G401.6 (cell line): ENCODE results near the gene ZNF316.
"Not testable (repeated sequence)": the region's sequence is repeated elsewhere in the genome, so short reads cannot be mapped to it uniquely, and the experiment has no call there.

ENCODE experiments used
- FAIRE-seq: peaks from 2 replicates; lab custom pipeline; 2012; peaks lifted over from hg19 to GRCh38; lab: Jason Lieb, UNC

Gene ZNF316

DNA sequence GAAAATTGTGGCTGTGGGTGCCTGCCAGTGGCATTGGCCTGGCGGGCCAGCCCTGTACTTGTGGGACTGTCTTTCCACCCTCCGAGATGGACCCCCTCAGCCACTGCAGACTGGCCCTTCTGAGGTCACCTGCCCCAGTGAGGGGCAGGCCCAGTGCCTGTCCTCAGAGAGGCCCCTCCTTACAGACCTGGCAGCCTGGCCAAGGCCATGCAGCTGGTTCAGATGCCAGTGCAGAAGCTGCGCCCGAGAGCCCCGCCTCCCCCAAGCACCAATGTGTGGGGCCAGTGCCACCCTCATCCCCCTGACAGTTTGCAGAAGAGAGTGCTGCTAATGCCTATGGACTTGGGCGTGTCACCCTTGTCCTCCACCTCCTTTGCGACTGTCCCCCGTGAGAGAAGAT, 10.0 kb downstream of the ZNF316 start:
- FAIRE-seq: no peak

GRCh38 chr7:6647541-6647940, 10.4 kb downstream of the ZNF316 start:
- no peak for FAIRE-seq

DNA sequence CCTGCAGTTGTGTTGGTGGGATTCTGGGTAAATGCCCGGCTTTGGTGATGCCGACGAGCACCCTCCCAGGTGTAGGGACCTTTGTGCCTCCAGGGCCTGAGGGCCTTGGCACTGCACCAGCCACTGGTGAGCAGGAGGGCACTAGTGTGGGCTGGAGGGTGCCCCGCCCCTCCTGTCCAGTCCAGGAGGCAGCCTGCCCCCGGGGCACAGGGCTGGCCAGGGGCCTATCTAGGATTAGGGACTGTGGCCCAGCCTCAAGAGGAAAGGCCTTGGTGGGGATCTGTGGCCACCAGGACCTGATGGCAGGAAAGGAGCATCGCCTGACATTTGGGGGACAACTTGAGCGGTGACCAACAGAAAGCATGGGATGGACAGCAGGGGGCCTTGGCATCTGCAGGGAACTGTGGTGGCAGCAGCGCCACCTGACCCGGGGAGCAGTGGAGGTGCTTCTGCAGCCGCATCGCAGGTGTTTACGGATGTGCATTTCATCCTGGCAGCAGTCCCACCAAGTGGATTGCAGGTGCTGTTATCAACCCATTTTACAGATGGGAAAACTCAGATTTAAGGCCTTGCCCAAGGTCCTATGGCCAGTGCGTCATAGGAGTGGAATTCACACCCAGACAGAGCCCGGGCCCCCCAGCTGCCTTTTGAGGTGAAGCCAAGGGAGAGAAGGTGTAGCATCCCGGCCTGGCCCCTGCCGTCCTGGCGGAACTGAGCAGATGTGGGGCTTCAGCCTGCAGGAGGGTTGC, 11.1 kb downstream of the ZNF316 start:
- FAIRE-seq: no peak

- no peak for FAIRE-seq
These were observed 11.6 kb downstream of the ZNF316 start for GRCh38 chr7:6648815-6649104.

DNA sequence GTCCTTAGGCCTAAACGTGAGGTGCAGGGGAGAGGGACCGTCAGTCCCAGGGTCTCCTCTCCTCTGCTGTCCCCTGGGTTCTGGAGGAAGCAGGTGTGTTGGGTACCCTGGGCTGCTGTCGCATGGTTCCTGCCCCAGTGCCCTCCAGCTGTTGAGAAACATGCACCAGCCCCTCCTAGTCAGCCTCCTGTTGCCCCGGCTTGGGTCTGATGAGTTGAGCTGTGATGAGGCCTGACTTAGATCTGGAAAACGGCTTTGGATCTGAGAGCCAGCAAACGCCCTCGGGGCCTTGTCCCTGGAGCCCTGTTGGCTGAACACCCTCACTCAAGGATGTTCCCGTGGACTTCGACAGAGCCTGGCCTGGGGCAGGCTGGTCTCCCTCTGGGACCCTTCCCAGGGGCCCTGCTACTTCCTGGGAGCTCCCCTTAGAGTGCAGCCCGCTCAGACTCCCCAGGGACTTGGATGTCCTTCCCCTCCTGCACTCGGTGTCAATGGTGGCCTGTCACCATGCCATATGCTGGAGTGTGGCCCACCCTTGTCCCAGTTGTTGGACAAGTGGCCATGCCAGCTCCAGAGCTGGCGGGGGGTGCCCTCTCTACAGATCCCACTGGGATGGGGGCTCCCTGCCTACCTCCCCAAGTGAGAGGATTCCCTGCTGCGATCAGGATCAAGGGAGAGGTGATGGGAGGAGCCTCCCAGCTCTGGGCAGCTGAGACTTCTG, 12.3 kb downstream of the ZNF316 start:
- FAIRE-seq: no peak

DNA sequence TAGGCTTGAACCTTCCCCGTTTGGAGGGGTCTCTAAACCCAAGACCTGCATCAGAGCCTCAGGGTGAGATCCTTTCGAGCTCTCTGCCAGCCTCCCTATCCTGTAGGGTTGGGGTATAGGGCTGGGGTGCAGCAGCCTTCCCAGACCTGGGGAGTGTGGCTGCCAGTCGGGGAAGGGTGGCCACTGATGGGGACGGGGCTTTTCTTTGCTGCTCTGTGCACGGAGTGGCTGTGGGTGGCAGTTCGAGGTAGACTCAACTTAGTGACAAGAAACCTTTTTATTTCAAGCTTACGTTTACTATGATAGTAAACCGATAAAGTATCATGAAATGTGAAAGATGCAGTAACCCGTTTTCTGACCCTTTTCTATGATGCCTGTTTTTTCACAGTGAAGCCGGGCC, 13.0 kb downstream of the ZNF316 start:
- no peak for FAIRE-seq

DNA sequence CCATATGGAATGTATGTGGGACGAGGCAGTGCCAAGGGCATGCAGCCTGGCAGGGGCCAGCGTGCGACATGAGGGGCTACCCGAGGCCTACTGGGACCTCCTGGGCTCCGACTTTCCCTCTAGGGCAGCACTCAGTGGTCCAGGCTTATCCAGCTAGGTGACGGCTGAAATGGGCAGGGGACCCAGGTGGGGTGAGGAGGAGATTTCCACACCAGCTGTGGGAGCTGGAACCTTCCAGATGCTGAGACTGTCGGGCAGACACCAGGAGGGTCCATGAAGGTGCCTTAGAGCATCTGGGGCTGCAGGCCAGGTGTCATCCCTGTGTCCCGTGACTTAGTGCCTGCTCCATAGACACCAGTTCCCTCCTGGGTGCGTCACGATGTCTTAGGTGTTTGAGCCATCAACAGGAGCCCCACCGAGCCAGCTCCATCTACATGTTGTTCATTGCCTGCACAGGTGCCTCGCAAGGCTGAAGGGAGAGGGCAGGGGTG, 13.4 kb downstream of the ZNF316 start:
- FAIRE-seq: no peak

GRCh38 chr7:6651851-6652445, 14.8 kb downstream of the ZNF316 start:
- FAIRE-seq: no peak

- FAIRE-seq: no peak
These were observed 15.4 kb downstream of the ZNF316 start for GRCh38 chr7:6652446-6653011.

DNA sequence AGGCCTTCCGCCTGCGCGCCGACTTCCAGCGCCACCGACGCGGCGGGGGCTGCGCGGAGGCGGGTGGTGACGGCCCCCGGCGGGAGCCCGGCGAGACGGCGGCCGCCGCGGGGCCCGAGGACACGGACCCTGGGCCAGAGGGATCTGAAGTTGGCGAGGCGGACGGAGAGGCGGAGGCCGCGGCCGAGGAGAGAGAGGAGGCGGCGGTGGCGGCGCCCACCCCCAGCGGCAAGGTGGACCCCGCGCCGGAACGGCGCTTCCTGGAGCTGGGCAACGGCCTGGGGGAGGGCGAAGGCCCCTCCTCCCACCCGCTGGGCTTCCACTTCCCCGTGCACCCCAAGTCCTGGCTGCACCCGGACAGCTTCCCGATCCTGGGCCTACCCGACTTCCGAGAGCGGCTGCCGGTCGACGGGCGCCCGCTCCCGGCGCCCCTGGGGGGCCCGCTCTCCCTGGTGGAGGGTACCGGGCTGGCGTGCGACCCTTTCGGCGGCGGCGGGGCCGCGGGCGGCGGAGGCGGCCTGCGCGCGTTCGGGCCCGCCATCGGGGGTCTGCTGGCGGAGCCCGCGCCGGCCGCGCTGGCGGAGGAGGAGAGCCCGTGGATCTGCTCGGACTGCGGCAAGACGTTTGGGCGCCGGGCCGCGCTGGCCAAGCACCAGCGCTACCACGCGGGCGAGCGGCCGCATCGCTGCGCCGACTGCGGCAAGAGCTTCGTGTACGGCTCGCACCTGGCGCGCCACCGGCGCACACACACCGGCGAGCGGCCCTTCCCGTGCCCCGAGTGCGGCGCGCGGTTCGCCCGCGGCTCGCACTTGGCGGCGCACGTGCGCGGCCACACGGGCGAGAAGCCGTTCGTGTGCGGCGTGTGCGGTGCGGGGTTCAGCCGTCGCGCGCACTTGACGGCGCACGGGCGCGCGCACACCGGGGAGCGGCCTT, 16.2 kb downstream of the ZNF316 start:
- no peak for FAIRE-seq

GRCh38 chr7:6654113-6654841, 17.2 kb downstream of the ZNF316 start:
- no peak for FAIRE-seq

DNA sequence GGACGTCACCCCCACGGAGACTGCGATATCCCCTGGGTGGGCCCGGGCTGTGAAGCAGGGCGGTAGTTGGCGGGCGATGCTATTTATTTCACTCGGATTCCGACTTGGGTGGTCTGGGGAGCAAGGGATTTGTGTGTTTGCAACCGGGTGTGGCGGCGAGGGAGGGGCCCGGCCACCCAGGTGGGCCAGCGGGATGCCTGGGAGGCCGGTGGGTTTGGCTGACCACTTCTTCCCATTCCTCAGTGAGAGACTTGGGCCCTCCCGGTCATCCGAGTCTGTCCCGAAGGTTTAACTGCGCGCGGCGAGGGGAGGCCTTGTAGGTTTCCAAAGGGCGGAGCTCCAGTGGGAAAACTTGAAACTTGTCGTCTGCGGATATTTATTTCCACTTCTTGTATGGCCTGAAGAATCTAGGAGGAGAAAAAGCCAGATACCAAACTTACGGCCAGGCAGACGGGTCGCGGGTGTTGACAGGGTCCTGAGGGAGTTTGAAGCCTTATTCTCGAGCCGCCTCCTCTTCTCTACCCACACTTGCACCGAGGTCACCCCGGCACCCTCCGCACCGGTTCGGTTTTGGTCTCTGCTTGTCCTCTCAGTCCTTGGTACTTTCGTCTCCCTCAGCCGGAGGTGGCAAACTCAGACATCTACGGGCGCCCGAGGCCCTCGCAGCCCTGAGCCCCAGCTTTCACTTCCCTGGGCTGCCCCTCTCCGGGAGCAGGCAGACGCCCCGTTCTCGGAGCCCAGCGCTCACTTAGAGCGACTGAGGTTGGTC, 17.9 kb downstream of the ZNF316 start:
- no peak for FAIRE-seq

DNA sequence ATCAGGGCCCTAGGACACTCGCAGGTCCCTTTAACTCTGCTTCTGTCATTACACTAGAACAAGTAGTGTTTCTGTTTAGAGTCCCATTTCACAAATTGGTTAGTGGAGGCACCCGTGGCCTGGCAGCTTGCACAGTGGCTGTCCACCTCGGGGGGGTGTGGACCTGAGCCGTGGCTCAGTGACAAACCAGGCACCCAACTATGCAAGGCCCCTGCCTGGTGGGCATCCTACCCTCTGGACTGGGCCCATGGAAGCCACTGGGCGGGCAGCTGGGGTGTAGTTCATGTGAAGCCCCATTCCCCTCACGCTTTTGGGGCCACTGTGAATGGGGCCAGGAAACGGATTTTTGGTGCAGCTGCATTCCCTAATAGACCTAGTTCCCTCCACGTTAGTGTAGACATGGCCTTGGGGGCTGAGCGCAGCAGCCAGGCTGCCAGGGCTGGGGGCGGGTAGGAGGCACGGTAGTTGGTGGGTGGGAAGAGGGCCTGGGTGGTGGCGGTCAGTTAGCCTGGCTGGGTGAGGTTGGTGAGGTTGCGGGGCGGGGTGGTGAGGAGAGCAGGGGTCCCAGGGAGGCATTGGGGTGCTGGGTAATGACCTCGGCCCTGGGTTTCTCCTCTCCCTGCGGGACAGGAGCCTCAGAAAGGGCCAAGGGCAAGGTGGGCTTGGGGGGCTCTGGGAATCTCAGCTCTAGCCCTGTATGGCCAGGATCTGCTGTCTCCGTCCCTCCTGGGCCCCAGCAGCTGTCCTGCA, 18.7 kb downstream of the ZNF316 start:
- FAIRE-seq: no peak

- no peak for FAIRE-seq
These were observed 19.3 kb downstream of the ZNF316 start for GRCh38 chr7:6656413-6656812.

GRCh38 chr7:6658618-6659345, 21.7 kb downstream of the ZNF316 start:
- no peak for FAIRE-seq

GRCh38 chr7:6670851-6671250, 33.7 kb downstream of the ZNF316 start:
- not testable (repeated sequence) for FAIRE-seq

DNA sequence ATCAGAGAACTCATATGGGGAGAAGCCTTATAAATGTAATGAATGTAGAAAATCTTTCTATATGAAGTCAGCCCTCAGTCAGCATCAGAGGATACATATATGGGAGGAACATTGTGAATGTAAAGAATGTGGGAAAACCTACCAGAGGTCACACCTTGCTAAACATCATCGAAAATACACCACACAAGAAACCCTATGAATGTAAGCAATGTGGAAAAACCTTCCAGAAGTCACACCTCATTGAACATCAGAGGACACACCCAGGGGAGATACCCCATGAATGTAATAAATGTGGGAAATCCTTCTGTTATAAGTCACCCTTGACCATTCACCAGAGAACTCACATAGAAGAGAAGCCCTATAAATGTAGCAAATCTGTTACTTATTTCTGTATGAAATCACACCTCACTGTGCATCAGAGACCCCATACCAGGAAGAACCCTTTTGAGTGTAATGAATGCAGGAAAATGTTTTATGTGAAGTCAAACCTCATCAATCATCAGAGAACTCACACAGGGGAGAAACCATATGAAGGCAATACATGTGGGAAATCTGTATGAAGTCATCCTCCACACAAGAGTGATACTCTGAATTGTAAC, 38.8 kb downstream of the ZNF316 start:
- FAIRE-seq: no peak

DNA sequence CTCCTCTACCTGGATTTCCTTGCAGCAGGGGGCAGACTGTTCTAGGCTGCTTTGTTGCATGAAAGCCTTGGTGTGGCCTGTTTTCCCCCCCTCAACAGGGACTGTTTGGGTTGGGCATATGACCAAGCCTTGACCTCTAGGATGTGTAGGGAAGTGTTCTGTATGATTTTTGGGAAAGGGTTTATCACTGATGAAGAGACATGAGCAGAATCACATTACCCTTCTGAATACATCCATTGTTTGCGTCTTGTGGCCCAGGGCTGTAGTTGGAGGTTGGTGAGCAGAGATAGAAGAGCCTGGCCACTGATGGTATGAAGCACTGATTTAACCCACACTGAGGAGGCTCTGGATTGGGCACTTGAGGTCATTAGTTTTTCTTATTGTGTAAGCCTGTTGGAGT, 43.0 kb downstream of the ZNF316 start:
- FAIRE-seq: no peak

- FAIRE-seq: no peak
These were observed 54.0 kb downstream of the ZNF316 start for GRCh38 chr7:6691103-6691502.
